Measurements from ENCODE around the gene RSAD2.

The RSAD2 gene

DNA sequence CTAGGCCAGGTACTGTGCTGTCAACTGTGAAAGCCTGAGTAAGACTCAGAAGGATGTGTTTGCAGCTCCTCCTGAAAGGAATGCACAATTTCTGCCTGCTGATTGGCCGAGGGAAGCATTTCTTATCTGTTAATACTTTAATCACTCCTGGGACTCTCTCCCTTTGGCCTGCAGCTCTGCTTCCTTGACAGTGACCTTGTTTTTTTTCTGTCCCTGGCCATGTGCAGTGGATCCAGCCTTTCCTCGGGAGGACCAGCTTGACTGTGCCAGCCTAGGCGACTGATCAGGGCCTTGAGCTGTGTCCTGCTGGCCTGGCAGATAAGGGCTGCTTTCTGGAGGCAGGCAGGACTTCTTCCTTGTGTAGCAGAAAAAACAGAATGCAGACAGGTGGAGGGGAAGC is 49.6 kb downstream of the RSAD2 start:
- ChIA-PET POLR2A (no interaction called here), CTCF (interaction anchor here (1.7 kb wide), 1 partner anchor 118 kb away, joined by 4 read pairs; no protein-coding TSS in a partner anchor)
- no peak for DNase-seq (ENCODE audit: extremely low spot score)

DNA sequence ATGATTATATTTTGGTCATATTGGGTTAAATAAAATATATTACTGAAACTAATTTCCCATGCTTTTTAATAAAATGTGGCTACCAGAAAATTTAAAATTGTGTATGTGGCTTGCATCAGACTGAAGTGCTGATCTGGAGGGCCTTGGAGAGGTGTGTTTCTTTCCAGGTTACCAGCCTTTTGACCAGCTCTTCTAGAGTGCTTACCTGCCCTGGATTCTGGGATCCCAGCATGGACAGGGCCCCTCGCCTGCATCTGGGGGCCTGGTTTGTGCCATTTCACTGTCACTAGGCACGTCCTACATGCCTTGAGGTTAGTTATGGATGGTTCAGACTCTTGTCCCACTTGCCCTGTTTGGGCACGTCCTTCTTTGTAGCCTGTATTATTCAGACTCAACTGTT is 50.2 kb downstream of the RSAD2 start:
- DNase-seq (ENCODE audit: extremely low spot score): no peak
- ChIA-PET CTCF (interaction anchor here (1.7 to 3.5 kb wide), 2 partner anchors 12 to 117 kb away, joined by 4 to 17 read pairs; no protein-coding TSS in a partner anchor), POLR2A (no interaction called here)
- TF ChIP-seq, protein P1, sequence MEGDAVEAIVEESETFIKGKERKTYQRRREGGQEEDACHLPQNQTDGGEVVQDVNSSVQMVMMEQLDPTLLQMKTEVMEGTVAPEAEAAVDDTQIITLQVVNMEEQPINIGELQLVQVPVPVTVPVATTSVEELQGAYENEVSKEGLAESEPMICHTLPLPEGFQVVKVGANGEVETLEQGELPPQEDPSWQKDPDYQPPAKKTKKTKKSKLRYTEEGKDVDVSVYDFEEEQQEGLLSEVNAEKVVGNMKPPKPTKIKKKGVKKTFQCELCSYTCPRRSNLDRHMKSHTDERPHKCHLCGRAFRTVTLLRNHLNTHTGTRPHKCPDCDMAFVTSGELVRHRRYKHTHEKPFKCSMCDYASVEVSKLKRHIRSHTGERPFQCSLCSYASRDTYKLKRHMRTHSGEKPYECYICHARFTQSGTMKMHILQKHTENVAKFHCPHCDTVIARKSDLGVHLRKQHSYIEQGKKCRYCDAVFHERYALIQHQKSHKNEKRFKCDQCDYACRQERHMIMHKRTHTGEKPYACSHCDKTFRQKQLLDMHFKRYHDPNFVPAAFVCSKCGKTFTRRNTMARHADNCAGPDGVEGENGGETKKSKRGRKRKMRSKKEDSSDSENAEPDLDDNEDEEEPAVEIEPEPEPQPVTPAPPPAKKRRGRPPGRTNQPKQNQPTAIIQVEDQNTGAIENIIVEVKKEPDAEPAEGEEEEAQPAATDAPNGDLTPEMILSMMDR (IDR thresholded peaks at IDR 0.05; ENCODE audit: control extremely low read depth, extremely low read depth, low read depth, missing control alignments): no peak

More for the DNA sequence above, 49.6 kb downstream of the RSAD2 start:
- TF ChIP-seq, protein P1 (IDR thresholded peaks at IDR 0.05; ENCODE audit: control extremely low read depth, extremely low read depth, low read depth, missing control alignments): no peak

DNA sequence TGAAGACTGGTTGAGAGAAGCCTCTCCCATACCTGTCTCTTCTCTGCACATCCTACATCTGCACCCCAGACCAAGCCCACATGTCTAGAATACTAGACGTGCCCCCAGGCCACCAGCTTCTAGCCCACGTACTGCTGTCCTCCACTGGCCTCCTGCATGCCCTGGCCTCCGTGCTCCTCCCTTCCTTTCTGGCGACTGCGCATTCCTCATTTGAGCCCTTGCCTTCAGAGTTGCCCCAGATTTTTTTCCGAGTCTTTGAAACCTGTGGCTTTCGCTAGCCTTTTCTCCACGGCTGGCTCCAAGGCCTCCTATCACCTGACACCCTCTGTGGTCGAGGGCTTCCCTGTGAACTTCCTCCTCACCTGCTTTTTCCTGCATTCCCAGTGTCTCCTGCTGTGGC is 50.9 kb downstream of the RSAD2 start:
- DNase-seq (ENCODE audit: extremely low spot score): no peak
- TF ChIP-seq, protein P1 (IDR thresholded peaks at IDR 0.05; ENCODE audit: control extremely low read depth, extremely low read depth, low read depth, missing control alignments): no peak
- ChIA-PET POLR2A (no interaction called here), CTCF (interaction anchor here (1.7 to 3.5 kb wide), 4 partner anchors 8 to 116 kb away, joined by 4 to 17 read pairs (median 10); no protein-coding TSS in a partner anchor)

DNA sequence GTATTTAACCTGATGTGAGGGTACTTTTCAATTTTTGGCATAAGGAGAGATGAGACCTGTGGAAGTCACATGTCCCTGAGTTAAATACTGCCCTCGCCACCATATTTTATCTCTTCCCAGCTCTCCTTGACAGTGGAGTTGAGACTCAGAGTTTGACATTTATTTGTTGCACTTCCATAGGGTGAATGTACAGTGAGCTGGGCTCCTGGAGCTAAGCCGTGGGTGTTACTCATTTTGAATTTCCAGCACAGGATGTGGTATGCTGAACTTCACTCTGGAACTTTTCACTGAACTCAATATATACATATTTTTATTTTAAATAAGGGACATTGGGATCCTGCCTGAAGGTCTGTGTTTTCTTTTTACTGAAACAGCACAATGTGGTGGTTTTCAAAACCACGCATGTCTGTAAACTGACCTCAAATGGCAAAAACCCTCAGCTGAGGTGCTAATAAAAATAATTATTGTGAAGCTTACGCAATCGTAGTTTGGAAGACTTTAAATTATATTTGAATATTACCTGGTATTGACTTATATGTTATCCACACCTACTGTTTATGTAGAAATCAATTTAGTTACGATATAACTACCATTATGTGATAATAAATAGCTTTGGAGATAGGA is 51.7 kb downstream of the RSAD2 start:
- TF ChIP-seq, protein P1 (IDR thresholded peaks at IDR 0.05; ENCODE audit: control extremely low read depth, extremely low read depth, low read depth, missing control alignments): no peak
- CTCF ChIA-PET: interaction anchor here (0.7 to 3.5 kb wide), 7 partner anchors 9 to 108 kb away, joined by 3 to 17 read pairs (median 3); no protein-coding TSS in a partner anchor
- DNase-seq (ENCODE audit: extremely low spot score): no peak
- POLR2A ChIA-PET: no interaction called here

DNA sequence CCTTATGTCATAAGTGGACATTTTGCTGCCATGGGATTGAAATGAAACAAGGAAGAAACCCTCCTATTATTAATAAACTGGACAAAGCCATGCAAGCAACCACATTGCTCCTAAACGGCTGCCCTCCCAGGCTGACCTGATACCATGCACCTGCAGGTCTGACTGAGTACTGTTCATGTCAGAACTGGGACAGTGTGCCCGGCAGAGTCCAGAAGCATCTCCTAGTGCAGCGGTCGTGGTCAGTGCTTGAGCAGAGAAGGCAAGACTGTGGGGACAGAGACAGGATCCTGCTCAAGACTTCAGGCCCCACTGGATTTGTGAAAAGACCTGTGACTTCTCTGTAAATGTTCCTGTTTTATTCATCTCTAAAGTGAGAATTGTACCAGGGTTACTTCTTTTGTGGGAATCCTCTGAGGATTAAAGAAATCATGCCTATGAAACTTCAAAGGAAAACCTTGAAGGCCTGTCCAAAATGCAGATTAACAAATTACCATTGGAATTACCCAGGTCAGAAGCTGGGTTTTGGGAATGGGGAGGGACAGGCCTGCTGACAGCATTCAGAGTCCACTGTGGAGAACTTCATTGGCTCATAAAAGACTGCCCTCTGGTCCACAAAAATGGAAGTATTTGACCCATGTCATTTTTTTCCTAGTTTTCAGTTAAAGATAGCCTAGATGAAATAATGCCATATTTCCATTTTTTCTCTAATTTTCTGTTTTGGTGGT is 53.5 kb downstream of the RSAD2 start:
- CTCF ChIA-PET: interaction anchor here (0.6 to 3.5 kb wide), 4 partner anchors 8 to 20 kb away, joined by 3 to 17 read pairs (median 10); no protein-coding TSS in a partner anchor
- TF ChIP-seq, protein P1 (IDR thresholded peaks at IDR 0.05; ENCODE audit: control extremely low read depth, extremely low read depth, low read depth, missing control alignments): no peak
- POLR2A ChIA-PET: no interaction called here
- DNase-seq (ENCODE audit: extremely low spot score): no peak

DNA sequence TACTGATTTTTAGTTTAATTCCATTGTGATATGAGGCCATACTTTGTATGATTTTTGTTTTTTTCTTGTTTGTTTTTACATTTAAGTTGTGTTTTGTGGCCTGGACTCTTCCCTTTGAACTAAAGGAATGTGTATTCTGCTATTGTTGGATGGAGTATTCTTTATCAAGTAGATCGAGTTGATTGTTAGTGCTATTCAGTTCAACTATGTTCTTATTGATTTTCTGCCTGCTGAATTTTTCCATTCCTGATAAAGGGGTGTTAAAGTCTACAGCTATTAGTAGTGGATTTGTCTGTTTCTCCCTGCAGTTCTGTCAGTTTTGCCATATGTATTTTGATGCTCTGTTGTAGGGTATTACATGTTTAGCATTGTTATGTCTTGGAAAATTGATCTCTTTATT is 54.2 kb downstream of the RSAD2 start:
- ChIA-PET POLR2A (no interaction called here), CTCF (interaction anchor here (0.6 to 3.4 kb wide), 5 partner anchors 8 to 113 kb away, joined by 3 to 16 read pairs (median 4); no protein-coding TSS in a partner anchor)
- TF ChIP-seq, protein P1 (IDR thresholded peaks at IDR 0.05; ENCODE audit: control extremely low read depth, extremely low read depth, low read depth, missing control alignments): no peak
- DNase-seq (ENCODE audit: extremely low spot score): no peak

Measured in GM10248 (cell line).